A172 (cell line): Measurements from ENCODE around the gene SEM1. TPM values are rescaled to one million over a fixed set of nuclear protein-coding genes. Genes with fewer than 3 reads are reported as not detected.
"Not testable (repeated sequence)": the region's sequence is repeated elsewhere in the genome, so short reads cannot be mapped to it uniquely, and the experiment has no call there.

Experiments used
- DNase-seq: peaks from one replicate; pipeline ENCODE4 v3.0.0-alpha.2; 2015; ENCODE audit warnings: low spot score
- total RNA-seq: library from RNA; depleted of rRNA; stranded (reverse); fragments of >200 nt; shearing (Covaris generic); gene quantifications from 2 replicates; pipeline ENCODE4 v1.2.3, GENCODE V29; 2014; rRNA removed

The SEM1 gene
- total RNA-seq = 50.0 and 62.3 TPM in 2 replicates

- DNase-seq = peak; percentile 83
Observed at GRCh38 chr7:96709381-96710228, at the start of gene SEM1. Gene SEM1, minus strand, starts transcription at chr7:96709846. Its CDS starts 83 bp downstream, at chr7:96709763.

- DNase-seq = not testable (repeated sequence)
Observed at GRCh38 chr7:96757880-96758279, 48.2 kb upstream of the SEM1 start.

- no peak for DNase-seq
Observed at GRCh38 chr7:96747418-96747940, 37.8 kb upstream of the SEM1 start.

- DNase-seq = no peak
Observed at GRCh38 chr7:96740130-96740529, 30.5 kb upstream of the SEM1 start.

- no peak for DNase-seq
Observed at GRCh38 chr7:96739609-96740008, 30.0 kb upstream of the SEM1 start.

GRCh38 chr7:96739167-96739566 is 29.5 kb upstream of the SEM1 start:
- no peak for DNase-seq

- DNase-seq = no peak
Observed at GRCh38 chr7:96738705-96739104, 29.1 kb upstream of the SEM1 start.

GRCh38 chr7:96737545-96738050 is 28.0 kb upstream of the SEM1 start:
- DNase-seq = no peak

- no peak for DNase-seq
Observed at GRCh38 chr7:96734343-96734742, 24.7 kb upstream of the SEM1 start.

- no peak for DNase-seq
Observed at GRCh38 chr7:96729820-96730219, 20.2 kb upstream of the SEM1 start.

GRCh38 chr7:96728139-96728538 is 18.5 kb upstream of the SEM1 start:
- no peak for DNase-seq

- DNase-seq = no peak
Observed at GRCh38 chr7:96727534-96728088, 18.0 kb upstream of the SEM1 start.

GRCh38 chr7:96723622-96724021 is 14.0 kb upstream of the SEM1 start:
- no peak for DNase-seq

GRCh38 chr7:96722928-96723327 is 13.3 kb upstream of the SEM1 start:
- DNase-seq = not testable (repeated sequence)

GRCh38 chr7:96720843-96721242 is 11.2 kb upstream of the SEM1 start:
- no peak for DNase-seq

- DNase-seq = no peak
Observed at GRCh38 chr7:96719164-96719563, 9.5 kb upstream of the SEM1 start.

- no peak for DNase-seq
Observed at GRCh38 chr7:96718107-96719003, 8.7 kb upstream of the SEM1 start.

GRCh38 chr7:96713037-96713436 is 3.4 kb upstream of the SEM1 start:
- DNase-seq = no peak

GRCh38 chr7:96710544-96710943 is 898 bp upstream of the SEM1 start:
- no peak for DNase-seq

- DNase-seq = no peak
Observed at GRCh38 chr7:96708872-96709271, 774 bp downstream of the SEM1 start.

GRCh38 chr7:96707901-96708774 is 1.5 kb downstream of the SEM1 start:
- no peak for DNase-seq
